HG02973 (cell line): Measurements from ENCODE around the gene EEF1AKMT2.

Experiments used
- ATAC-seq: cut with Tn5 transposase; IDR thresholded peaks from one replicate; pipeline ENCODE4 v1.9.1; 2021; ENCODE audit warnings: moderate library complexity; ENCODE audit not compliant: unreplicated experiment

EEF1AKMT2 gene

GRCh38 chr10:124723826-124724225, 67.9 kb downstream of the EEF1AKMT2 start:
- ATAC-seq: no peak

- peak; percentile 62 for ATAC-seq
Measured at GRCh38 chr10:124722798-124723783, 68.6 kb downstream of the EEF1AKMT2 start.

- ATAC-seq: no peak
Measured at GRCh38 chr10:124721330-124722045, 70.2 kb downstream of the EEF1AKMT2 start.

- peak; percentile 33 for ATAC-seq
Measured at GRCh38 chr10:124719213-124719851, 72.4 kb downstream of the EEF1AKMT2 start.

GRCh38 chr10:124717911-124718741, 73.6 kb downstream of the EEF1AKMT2 start:
- ATAC-seq: peak; percentile 45

GRCh38 chr10:124717041-124717757, 74.5 kb downstream of the EEF1AKMT2 start:
- ATAC-seq: no peak

- no peak for ATAC-seq
Measured at GRCh38 chr10:124716369-124716768, 75.3 kb downstream of the EEF1AKMT2 start.

- ATAC-seq: no peak
Measured at GRCh38 chr10:124715439-124715838, 76.2 kb downstream of the EEF1AKMT2 start.

GRCh38 chr10:124713679-124714255, 77.9 kb downstream of the EEF1AKMT2 start:
- no peak for ATAC-seq

GRCh38 chr10:124712704-124713407, 78.8 kb downstream of the EEF1AKMT2 start:
- no peak for ATAC-seq

- ATAC-seq: no peak
Measured at GRCh38 chr10:124711145-124711544, 80.5 kb downstream of the EEF1AKMT2 start.

GRCh38 chr10:124710266-124710881, 81.3 kb downstream of the EEF1AKMT2 start:
- no peak for ATAC-seq

GRCh38 chr10:124709861-124710260, 81.8 kb downstream of the EEF1AKMT2 start:
- no peak for ATAC-seq

- ATAC-seq: no peak
Measured at GRCh38 chr10:124708922-124709520, 82.7 kb downstream of the EEF1AKMT2 start.

- ATAC-seq: no peak
Measured at GRCh38 chr10:124708246-124708779, 83.4 kb downstream of the EEF1AKMT2 start.
